GM21367 (cell line): ENCODE measurements around the gene RAB11FIP3.

Experiments
- ATAC-seq: cut with Tn5 transposase; IDR thresholded peaks from one replicate; pipeline ENCODE4 v1.9.1; 2021; ENCODE audit not compliant: unreplicated experiment

RAB11FIP3 gene

DNA sequence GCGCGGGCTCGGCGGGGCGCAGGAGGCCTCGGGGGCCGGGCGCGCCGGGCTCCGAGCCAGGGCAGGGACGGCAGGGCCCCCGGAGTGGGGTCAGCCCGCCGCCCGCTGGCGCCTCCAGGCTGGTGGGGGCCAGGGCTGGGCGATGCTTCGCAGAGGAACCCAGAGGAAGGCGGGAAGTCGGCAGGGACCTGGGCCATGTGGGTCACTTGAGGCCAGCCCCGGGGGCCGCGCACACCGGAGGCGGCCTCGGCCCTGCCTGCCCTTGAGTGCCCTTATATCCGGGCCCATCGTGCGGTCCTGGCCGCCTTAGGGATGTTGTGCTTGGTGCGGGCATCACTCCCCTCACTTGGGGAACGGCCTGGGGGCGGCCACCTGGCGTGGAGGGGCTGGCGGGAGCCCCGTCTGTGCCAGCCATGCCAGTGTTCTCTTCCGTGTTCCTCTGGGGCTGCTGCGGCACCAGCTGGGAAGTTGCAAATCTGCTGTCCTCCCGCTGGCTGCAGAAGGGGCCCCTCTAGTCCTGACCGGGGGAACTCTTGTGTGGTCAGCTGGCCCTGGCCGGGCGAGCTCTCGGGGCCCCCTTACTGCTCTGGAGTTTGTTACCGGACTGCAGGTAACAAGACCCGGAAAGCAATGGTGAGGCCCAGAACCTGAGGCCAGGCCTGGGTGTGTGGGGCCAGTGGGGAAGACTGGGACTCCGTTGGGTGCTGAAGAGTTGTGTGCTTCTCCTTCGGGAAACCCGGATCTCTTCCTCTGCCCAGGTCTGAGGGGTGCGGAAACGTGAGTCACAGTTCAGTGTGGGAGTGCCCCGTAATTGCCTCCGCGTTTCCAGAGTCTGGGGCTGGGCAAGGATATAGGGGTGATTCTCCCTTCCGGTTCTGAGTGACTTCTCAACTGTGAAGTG lies 102.9 kb downstream of the RAB11FIP3 start:
- ATAC-seq = peak; percentile 0

- no peak for ATAC-seq
Measured at GRCh38 chr16:529012-529575, 103.6 kb downstream of the RAB11FIP3 start.

GRCh38 chr16:530111-530817 lies 104.8 kb downstream of the RAB11FIP3 start:
- ATAC-seq = no peak

DNA sequence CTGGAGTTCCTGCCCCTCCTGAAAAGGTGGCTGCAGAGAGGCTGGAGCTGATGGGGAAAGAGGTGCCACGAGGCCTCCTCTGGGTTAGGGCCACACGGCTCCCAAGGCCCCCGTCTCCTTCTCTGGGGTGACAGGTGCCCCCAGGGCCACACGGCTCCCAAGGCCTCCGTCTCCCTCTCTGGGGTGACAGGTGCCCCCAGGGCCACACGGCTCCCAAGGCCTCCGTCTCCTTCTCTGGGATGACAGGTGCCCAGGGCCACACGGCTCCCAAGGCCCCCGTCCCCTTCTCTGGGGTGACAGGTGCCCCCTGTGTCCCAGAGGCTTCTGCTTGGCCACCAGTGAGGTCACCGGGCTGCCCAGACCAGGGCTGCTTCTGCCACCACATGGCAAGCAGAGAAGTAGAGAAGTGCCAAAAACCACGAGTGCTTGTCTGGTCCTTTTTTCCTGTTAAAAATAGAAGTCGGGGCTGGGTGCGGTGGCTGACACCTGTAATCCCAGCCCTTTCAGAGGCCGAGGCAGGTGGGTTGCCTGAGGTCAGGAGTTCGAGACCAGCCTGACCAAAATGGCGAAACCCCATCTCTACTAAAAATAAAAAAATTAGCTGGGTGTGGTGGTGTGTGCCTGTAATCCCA lies 106.2 kb downstream of the RAB11FIP3 start:
- no peak for ATAC-seq

GRCh38 chr16:533391-534123 lies 108.1 kb downstream of the RAB11FIP3 start:
- ATAC-seq = no peak

- ATAC-seq = no peak
Measured at GRCh38 chr16:534135-534534, 108.7 kb downstream of the RAB11FIP3 start.

GRCh38 chr16:534856-535445 lies 109.5 kb downstream of the RAB11FIP3 start:
- no peak for ATAC-seq

DNA sequence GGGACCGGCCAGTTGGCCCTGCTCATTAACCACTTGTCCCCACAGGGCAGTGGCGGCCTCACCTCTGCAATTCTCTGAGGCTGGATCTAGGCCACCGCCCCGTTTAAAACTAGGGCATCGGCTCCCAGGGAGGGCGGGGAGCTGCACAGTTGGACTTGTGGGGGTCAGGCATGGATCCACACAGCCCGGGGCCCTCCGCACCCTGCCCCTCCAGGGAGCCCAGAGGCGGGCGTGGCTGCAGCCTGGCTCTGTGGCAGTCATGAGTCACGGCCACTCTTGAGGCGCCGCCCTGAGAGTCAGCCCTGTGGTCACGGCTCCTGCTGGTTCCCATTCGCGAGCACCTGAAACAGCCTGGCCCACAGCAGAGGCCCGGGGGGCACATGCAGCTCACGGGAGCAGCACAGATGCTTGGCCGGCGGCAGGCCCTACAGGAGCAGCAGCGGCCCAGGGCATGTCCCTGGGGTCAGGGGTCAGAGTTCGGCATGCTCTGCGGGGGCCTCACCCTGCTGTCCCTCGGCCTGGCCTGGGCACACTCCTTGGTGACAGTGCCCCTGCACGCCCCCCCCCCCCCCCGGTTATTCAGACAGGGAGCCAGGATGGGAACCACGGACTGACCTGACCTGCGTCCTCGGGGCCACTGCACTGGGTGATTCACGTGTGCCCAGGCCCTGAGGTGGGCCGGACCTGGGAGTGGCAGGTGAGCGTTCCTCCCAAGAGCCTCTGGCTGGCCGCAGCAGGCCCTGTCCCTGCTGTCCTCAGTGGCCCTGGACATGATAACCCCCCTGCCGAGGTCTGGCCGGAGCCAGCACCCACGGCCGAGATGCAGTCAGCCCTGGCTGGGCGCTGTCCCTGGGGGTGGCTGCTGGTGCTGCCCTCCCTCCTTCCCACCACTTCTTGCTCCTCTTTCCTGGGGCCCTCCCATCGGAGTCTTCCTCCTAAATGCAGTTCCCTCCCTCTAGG lies 110.3 kb downstream of the RAB11FIP3 start:
- ATAC-seq = no peak

DNA sequence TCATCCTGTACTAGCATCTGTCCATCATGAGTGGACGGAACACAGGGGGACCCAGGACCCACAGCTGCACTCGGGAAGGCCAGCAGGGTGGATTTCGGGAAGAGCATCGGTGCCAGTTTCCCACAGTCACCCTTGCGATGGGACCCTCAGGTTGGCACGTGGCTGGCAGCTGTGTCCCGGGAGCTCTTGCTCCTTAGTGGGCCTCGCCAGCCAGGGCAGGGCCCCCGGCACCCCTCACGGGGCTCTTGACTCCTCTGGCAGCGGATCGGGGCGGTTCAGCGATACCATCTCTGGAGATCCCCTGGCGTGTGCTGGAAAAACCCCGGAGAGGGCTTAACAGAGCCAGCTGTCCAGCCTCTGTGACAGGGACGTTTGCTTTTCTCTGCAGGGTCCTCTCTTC lies 111.3 kb downstream of the RAB11FIP3 start:
- no peak for ATAC-seq

GRCh38 chr16:537415-538335 lies 112.2 kb downstream of the RAB11FIP3 start:
- no peak for ATAC-seq

DNA sequence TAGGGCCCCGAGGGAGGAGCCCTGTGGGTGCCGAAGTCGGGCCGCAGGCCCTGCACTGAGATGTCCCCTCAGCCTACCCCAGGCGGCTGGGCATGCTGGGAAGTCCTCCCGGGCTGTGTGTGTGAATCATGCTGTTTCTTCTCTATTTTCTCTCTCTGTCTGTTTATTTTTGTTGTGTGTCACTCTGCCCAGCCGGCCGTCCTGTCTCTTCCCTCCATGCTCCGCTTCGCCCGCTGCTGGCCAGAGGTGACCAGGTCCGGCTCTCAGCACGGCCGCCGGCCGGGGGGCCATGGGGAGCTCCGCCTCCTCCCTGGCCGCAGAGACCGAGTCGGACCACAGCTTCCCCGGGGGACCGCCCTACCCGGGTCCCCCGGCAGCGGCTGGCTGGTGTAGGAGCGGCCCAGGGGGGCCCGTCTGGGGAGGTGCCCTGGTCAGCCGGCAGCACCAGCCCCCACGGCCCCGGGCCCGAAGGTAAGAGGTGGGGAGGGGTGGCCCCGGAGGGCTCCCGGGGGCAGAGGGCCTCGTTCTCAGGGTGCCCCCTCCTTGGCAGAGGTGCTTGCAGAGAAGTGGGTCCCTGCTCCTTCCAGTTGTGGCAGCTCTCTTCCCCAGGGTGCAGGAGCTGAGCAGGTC lies 114.6 kb downstream of the RAB11FIP3 start:
- no peak for ATAC-seq

DNA sequence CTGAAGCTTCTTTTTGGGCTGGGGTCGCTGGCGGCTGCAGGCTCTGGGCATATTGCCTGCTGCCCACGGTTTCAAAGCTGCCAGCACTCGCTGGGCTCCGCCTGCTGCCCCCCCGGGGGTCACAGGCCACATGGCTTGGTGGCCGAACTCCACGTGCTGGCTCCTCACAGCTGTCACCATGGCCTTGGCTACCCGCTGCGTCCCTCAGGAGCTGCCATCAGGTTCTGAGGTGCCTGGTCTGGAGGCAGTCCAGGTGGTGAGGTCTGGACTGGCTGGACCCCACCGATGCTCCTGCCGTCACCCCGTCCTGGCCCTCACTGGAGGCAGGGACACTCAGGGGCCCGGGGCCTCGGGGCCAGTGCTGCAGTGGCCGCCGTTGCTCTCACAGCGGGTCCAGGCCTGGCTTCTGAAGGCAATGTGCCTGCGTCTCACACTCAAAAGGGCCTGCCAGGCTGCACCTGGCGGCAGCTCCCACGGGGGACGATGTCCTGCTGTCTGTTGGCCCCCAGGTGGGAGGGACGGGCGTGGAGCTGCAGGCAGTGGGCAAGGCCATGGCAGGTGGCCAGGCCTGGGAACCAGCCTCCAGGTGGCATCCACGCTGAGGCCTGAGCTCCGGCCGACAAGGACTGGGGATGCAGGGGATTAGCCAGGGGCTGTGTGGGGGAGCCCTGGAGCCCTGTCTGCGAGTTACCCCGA lies 115.3 kb downstream of the RAB11FIP3 start:
- ATAC-seq = no peak

DNA sequence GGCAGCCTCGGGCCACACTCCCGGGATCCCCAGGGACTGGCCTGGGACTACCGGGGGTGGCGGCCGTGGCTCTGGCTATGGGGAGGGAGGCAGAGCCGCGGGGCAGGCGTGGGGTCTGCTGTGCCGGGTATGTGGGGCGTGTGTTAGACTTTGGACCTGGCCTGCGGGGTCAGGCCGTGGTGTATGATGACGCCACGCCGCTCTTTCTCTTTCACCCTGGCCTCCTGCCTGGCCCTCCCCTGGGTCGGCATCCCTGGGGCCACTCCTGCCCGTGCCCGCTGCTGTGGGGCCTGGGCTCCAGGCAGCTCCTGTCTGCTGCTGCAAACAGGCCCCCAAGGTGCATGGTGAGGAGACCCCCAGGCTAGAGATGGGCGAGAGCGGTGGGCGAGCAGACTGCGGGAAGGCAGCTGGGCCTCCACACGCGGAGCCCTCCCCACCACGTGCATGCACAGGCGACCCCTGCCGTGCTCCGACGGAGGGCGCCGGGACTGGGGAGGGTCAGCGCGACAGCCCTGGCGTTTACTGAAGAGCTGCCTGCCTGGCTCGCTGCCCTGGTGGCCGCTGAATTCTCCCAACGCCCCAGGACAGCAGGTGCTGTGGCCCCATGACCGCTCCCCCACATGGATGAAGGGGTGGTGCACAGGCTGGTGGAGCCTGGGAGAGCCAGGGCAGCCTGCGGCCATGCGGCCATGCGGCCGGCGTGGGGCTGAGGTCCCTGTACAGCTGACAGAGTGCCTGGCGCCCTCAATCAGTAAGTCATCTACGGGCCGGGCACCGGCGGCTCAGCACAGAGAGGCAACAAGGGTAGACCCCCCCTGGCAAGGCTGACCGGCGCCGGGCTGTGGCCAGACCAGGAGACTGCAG lies 118.1 kb downstream of the RAB11FIP3 start:
- no peak for ATAC-seq

- no peak for ATAC-seq
Measured at GRCh38 chr16:544517-544916, 119.1 kb downstream of the RAB11FIP3 start.

- no peak for ATAC-seq
Measured at GRCh38 chr16:546909-547770, 121.7 kb downstream of the RAB11FIP3 start.
